ENCODE measurements around the gene MBNL1.

DNA sequence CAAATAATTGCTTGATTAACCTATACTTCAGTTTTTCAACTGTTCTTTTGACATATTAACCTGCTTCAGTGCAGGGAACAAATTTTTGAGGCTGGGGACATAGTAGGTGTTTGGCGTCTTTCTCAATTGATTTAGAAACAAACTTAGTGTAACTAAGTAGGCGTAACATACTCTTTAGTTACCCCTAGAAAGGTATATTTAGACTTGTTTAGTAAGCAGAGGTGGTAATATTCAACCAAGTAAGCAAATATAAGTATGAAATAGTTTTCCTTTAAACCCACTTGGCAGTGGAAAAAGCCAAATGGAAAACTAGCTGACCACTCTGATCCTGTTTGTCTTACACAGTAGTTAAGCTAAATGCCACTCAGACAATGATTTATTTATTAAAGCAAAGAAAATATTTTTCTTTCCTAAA lies 113.2 kb downstream of the MBNL1 start:
- TF ChIP-seq, protein P1, sequence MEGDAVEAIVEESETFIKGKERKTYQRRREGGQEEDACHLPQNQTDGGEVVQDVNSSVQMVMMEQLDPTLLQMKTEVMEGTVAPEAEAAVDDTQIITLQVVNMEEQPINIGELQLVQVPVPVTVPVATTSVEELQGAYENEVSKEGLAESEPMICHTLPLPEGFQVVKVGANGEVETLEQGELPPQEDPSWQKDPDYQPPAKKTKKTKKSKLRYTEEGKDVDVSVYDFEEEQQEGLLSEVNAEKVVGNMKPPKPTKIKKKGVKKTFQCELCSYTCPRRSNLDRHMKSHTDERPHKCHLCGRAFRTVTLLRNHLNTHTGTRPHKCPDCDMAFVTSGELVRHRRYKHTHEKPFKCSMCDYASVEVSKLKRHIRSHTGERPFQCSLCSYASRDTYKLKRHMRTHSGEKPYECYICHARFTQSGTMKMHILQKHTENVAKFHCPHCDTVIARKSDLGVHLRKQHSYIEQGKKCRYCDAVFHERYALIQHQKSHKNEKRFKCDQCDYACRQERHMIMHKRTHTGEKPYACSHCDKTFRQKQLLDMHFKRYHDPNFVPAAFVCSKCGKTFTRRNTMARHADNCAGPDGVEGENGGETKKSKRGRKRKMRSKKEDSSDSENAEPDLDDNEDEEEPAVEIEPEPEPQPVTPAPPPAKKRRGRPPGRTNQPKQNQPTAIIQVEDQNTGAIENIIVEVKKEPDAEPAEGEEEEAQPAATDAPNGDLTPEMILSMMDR (conservative IDR thresholded peaks at IDR 0.05; ENCODE audit: low read length): no peak
- TF ChIP-seq EZH2phosphoT487 (IDR thresholded peaks at IDR 0.05; ENCODE audit: borderline replicate concordance, low read depth, low read length): no peak
